ENCODE results near the gene OPN5. TPM values are rescaled to one million over a fixed set of nuclear protein-coding genes. Genes with fewer than 3 reads are reported as not detected.

Gene OPN5
- total RNA-seq, 1 experiment from 2014 or later, result not detected

DNA sequence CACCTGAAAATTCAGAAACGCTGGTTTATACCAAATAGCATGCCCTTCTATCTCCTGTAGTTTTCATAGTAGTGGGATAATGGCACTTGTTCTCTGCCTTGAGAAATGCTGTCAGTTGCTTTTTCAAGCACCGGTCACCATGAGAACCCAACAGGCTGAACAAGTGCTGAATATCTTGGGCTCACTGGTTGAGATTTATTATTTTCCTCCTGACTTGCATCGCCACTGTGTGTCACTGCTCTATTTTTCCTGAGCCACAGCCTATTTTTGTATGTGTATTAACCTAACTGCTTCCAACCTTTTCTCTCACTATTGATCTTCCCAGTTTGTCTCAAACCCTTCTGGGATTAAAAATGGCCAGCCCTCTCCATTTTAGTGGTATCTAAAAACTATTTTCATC, 71.9 kb downstream of the OPN5 start:
- no peak for DNase-seq (ENCODE audit: low read depth)

- DNase-seq (ENCODE audit: low read depth), result no peak
Measured at GRCh38 chr6:47854971-47855370, 73.1 kb downstream of the OPN5 start.

GRCh38 chr6:47859175-47859574, 77.3 kb downstream of the OPN5 start:
- DNase-seq (ENCODE audit: low read depth), result no peak

DNA sequence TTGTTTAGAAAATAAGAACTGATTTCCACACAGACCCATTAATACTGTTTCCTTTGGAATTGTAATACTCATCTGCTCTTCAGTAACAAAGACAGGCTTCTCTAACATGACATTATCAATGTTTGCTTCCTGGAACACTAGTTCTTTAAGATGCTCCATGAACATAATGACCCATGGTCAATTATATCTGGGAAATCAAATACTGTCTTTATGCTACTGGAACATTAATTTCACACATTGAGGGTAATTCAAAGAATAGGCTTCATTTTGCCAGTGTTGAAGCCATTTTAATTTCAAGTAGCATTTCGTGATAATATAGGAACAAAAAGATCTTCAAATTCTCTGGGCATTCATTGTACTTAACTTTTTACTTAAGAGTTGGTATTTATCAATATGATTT, 80.9 kb downstream of the OPN5 start:
- no peak for DNase-seq (ENCODE audit: low read depth)

- DNase-seq (ENCODE audit: low read depth), result no peak
Measured at GRCh38 chr6:47865206-47865605, 83.4 kb downstream of the OPN5 start.

GRCh38 chr6:47875593-47875992, 93.8 kb downstream of the OPN5 start:
- no peak for DNase-seq (ENCODE audit: low read depth)

Small RNAs within 50 kb of the gene (small RNA-seq; reads per million reads assigned to genes)
- not detected for gene RNU1-105P

Other genes starting within 250 kb of the OPN5 start
- 0.97 and 1.8 TPM in 2 replicates for gene ADGRF4, start 83.5 kb upstream of the OPN5 start, total RNA-seq (2014; rRNA removed; shearing (Covaris generic))